ENCODE data around the gene RPS27L. TPM values are rescaled to one million over a fixed set of nuclear protein-coding genes. Genes with fewer than 3 reads are reported as not detected.
A peak's percentile ranks its signal among the peaks of the same experiment; 100 is the strongest.

RPS27L gene
- total RNA-seq, 1 experiment from 2014 or later = 133 TPM

DNA sequence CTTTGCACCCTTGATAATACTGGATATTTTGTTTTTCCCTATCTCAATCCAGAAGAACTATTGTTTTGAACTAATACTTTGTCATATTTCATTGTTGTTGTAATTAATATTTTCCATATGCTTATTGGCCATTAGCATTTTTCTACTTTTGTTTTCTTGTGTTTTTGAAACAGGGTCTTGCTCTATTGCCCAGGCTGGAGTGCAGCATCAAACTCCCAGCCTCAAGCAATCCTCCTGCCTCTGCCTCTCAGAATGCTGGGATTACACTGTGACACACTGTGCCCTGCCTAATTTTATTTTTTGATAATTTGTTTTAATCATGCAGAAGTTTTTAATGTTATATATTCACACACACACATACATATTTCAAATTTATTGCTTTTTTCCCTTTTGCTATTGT lies 3.4 kb upstream of the RPS27L start:
- peaks cover 11% of the 10 kb centered on the region for H3K4me1 Mint-ChIP-seq
- ATAC-seq = no peak
- ChIA-PET CTCF (no interaction called here), POLR2A (no interaction called here)
- H3K36me3 Mint-ChIP-seq = peaks cover 11% of the 10 kb centered on the region
- no peaks in the 10 kb centered on the region for H3K27me3 Mint-ChIP-seq (ENCODE audit: low read depth)
- peaks cover 5% of the 10 kb centered on the region for H3K9me3 Mint-ChIP-seq
- H3K27ac Mint-ChIP-seq = no peak overlapping the region
- TF ChIP-seq, protein P1, sequence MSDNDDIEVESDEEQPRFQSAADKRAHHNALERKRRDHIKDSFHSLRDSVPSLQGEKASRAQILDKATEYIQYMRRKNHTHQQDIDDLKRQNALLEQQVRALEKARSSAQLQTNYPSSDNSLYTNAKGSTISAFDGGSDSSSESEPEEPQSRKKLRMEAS (CRISPR knock-in tag; IDR thresholded peaks at IDR 0.05) = no peak
- TF ChIP-seq ZNF121 (CRISPR knock-in tag; IDR thresholded peaks at IDR 0.05) = peak; percentile 60; the same call in 1 of the 2 replicates
- no peak for DNase-seq (ENCODE audit: low spot score)
- no peak overlapping the region for H3K4me3 Mint-ChIP-seq

DNA sequence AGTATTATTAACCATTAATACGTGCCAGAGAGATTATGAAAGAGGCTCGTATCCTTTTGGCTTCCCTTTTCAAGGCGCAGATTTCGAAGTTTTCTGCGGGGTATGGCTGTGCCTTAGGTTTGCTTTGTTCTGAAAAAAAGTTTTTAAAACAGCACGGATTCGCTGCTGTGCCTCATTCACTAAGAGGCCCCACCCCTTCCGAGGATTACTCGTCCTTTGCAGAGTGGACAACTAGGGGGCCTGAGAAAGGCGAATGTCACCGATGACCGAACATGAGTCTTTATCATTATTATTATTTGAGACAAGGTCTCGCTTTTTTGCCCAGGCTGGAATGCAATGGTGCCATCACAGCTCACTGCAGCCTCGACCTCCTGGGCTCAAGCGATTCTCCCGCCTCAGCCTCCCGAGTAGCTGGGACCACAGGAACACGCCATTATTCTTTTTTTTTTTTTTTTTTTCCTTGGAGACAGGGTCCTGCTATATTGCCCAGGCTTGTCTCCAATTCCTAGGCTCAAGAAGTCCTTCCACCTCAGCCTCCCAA lies 684 bp upstream of the RPS27L start:
- POLR2A ChIA-PET = interaction anchor here (0.6 to 0.7 kb wide), 2 partner anchors 65 to 98 kb away, joined by 5 to 8 read pairs; no protein-coding TSS in a partner anchor
- peak; percentile 60 for ATAC-seq
- CTCF ChIA-PET = interaction anchor here (0.6 to 1.8 kb wide), 6 partner anchors 11 to 245 kb away, joined by 3 to 5 read pairs (median 4); no protein-coding TSS in a partner anchor

GRCh38 chr15:63156755-63157117 lies 541 bp downstream of the RPS27L start:
- Mint-ChIP-seq H3K9me3 (peaks cover 5% of the 10 kb centered on the region), H3K27me3 (ENCODE audit: low read depth) (no peaks in the 10 kb centered on the region), H3K4me3 (peak overlapping the region; percentile 98), H3K4me1 (peaks cover 14% of the 10 kb centered on the region), H3K36me3 (peaks cover 28% of the 10 kb centered on the region), H3K27ac (peak overlapping the region; percentile 98)
- DNase-seq (ENCODE audit: low spot score) (no peak), ATAC-seq (no peak)
- CTCF ChIA-PET = interaction anchor here (0.6 to 1.8 kb wide), 4 partner anchors 15 to 246 kb away, joined by 3 to 5 read pairs (median 4); no protein-coding TSS in a partner anchor
- POLR2A ChIA-PET = interaction anchor here (0.6 kb wide), 2 partner anchors 43 to 121 kb away, joined by 3 to 6 read pairs; no protein-coding TSS in a partner anchor
- no peak for TF ChIP-seq ZBTB43 (CRISPR knock-in tag; IDR thresholded peaks at IDR 0.05)
- TF ChIP-seq, protein P2, sequence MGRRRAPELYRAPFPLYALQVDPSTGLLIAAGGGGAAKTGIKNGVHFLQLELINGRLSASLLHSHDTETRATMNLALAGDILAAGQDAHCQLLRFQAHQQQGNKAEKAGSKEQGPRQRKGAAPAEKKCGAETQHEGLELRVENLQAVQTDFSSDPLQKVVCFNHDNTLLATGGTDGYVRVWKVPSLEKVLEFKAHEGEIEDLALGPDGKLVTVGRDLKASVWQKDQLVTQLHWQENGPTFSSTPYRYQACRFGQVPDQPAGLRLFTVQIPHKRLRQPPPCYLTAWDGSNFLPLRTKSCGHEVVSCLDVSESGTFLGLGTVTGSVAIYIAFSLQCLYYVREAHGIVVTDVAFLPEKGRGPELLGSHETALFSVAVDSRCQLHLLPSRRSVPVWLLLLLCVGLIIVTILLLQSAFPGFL (CRISPR knock-in tag; IDR thresholded peaks at IDR 0.05; ENCODE audit: borderline replicate concordance) = no peak
- TF ChIP-seq, protein P3, sequence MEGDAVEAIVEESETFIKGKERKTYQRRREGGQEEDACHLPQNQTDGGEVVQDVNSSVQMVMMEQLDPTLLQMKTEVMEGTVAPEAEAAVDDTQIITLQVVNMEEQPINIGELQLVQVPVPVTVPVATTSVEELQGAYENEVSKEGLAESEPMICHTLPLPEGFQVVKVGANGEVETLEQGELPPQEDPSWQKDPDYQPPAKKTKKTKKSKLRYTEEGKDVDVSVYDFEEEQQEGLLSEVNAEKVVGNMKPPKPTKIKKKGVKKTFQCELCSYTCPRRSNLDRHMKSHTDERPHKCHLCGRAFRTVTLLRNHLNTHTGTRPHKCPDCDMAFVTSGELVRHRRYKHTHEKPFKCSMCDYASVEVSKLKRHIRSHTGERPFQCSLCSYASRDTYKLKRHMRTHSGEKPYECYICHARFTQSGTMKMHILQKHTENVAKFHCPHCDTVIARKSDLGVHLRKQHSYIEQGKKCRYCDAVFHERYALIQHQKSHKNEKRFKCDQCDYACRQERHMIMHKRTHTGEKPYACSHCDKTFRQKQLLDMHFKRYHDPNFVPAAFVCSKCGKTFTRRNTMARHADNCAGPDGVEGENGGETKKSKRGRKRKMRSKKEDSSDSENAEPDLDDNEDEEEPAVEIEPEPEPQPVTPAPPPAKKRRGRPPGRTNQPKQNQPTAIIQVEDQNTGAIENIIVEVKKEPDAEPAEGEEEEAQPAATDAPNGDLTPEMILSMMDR (IDR thresholded peaks at IDR 0.05) = no peak
- TF ChIP-seq, protein P4, sequence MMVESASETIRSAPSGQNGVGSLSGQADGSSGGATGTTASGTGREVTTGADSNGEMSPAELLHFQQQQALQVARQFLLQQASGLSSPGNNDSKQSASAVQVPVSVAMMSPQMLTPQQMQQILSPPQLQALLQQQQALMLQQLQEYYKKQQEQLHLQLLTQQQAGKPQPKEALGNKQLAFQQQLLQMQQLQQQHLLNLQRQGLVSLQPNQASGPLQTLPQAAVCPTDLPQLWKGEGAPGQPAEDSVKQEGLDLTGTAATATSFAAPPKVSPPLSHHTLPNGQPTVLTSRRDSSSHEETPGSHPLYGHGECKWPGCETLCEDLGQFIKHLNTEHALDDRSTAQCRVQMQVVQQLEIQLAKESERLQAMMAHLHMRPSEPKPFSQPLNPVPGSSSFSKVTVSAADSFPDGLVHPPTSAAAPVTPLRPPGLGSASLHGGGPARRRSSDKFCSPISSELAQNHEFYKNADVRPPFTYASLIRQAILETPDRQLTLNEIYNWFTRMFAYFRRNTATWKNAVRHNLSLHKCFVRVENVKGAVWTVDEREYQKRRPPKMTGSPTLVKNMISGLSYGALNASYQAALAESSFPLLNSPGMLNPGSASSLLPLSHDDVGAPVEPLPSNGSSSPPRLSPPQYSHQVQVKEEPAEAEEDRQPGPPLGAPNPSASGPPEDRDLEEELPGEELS (CRISPR knock-in tag; IDR thresholded peaks at IDR 0.05) = no peak
- TF ChIP-seq TEAD1 (CRISPR knock-in tag; IDR thresholded peaks at IDR 0.05) = no peak
- TF ChIP-seq ZNF425 (CRISPR knock-in tag; conservative IDR thresholded peaks at IDR 0.05) = no peak
- TF ChIP-seq SMAD3 (CRISPR knock-in tag; IDR thresholded peaks at IDR 0.05; ENCODE audit: borderline replicate concordance) = no peak

More for the DNA sequence above, 684 bp upstream of the RPS27L start:
- H3K27me3 Mint-ChIP-seq (ENCODE audit: low read depth) = no peaks in the 10 kb centered on the region
- peak overlapping the region; percentile 90 for H3K27ac Mint-ChIP-seq
- peak overlapping the region; percentile 89 for H3K4me3 Mint-ChIP-seq
- H3K36me3 Mint-ChIP-seq = peaks cover 22% of the 10 kb centered on the region
- DNase-seq (ENCODE audit: low spot score) = no peak
- H3K4me1 Mint-ChIP-seq = peaks cover 14% of the 10 kb centered on the region
- peaks cover 5% of the 10 kb centered on the region for H3K9me3 Mint-ChIP-seq
- no peak for TF ChIP-seq PRRX2 (CRISPR knock-in tag; IDR thresholded peaks at IDR 0.05)
- TF ChIP-seq, protein P5, sequence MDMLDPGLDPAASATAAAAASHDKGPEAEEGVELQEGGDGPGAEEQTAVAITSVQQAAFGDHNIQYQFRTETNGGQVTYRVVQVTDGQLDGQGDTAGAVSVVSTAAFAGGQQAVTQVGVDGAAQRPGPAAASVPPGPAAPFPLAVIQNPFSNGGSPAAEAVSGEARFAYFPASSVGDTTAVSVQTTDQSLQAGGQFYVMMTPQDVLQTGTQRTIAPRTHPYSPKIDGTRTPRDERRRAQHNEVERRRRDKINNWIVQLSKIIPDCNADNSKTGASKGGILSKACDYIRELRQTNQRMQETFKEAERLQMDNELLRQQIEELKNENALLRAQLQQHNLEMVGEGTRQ (CRISPR knock-in tag; IDR thresholded peaks at IDR 0.05) = no peak
- no peak for TF ChIP-seq JAZF1 (CRISPR knock-in tag; IDR thresholded peaks at IDR 0.05)
- no peak for TF ChIP-seq NR3C1 (CRISPR knock-in tag; conservative IDR thresholded peaks at IDR 0.05; ENCODE audit: low read depth)
- TF ChIP-seq ZNF317 (CRISPR knock-in tag; IDR thresholded peaks at IDR 0.05; ENCODE audit: borderline replicate concordance, low read depth) = no peak
- TF ChIP-seq, protein P4 (CRISPR knock-in tag; IDR thresholded peaks at IDR 0.05) = no peak
- TF ChIP-seq NFYB (CRISPR knock-in tag; conservative IDR thresholded peaks at IDR 0.05; ENCODE audit: low read depth) = no peak
- TF ChIP-seq E2F1 (CRISPR knock-in tag; IDR thresholded peaks at IDR 0.05) = no peak
- peak; percentile 74; the same call in 1 of the 2 replicates for TF ChIP-seq ZNF121 (CRISPR knock-in tag; IDR thresholded peaks at IDR 0.05)
